HepG2 (cell line): ENCODE measurements around the gene TARM1. TPM values are rescaled to one million over a fixed set of nuclear protein-coding genes. Genes with fewer than 3 reads are reported as not detected.

Experiments used
- DNMT3B ChIP-seq: conservative IDR thresholded peaks from 2 replicates; pipeline ENCODE4 v1.6.1; 2016; ENCODE audit warnings: missing biosample characterization, control low read depth
- ETV5 ChIP-seq: IDR thresholded peaks from 2 replicates; pipeline ENCODE4 v1.6.1; 2018; ENCODE audit warnings: missing biosample characterization, missing genetic modification reagents, inconsistent platforms, borderline replicate concordance
- MTA3 ChIP-seq: sonication (generic); formaldehyde crosslinking; IDR thresholded peaks from 2 replicates; pipeline ENCODE4 v1.4.0; 2020; ENCODE audit warnings: missing genetic modification reagents
- NCOR1 ChIP-seq: fragments of 200-600 bp; sonication (generic); IDR thresholded peaks from 2 replicates; pipeline ENCODE4 v1.7.0; 2017; ENCODE audit warnings: antibody characterized with exemption, low read length, borderline replicate concordance
- SAFB2 ChIP-seq: sonication (generic); formaldehyde crosslinking; IDR thresholded peaks from 2 replicates; pipeline ENCODE4 v1.5.1; 2020; ENCODE audit warnings: missing genetic modification reagents, low read depth, mild to moderate bottlenecking, borderline replicate concordance
- SNAI1 ChIP-seq: sonication (generic); formaldehyde crosslinking; IDR thresholded peaks from 2 replicates; pipeline ENCODE4 v1.5.0; 2020; ENCODE audit warnings: mild to moderate bottlenecking, missing genetic modification reagents, borderline replicate concordance
- SP1 ChIP-seq, 2 experiments: fragments of 450-650 bp in 1 of 2; sonication (generic) in 1 of 2; formaldehyde crosslinking in 1 of 2; IDR thresholded peaks; 2 replicates each; pipeline versions ENCODE4 v1.4.0 to v1.6.1; 2016 to 2020; ENCODE audit warnings: missing genetic modification reagents in 1 of 2
- TBX2 ChIP-seq: sonication (generic); formaldehyde crosslinking; IDR thresholded peaks from 2 replicates; pipeline ENCODE4 v1.5.0; 2020; ENCODE audit warnings: missing genetic modification reagents, mild to moderate bottlenecking, borderline replicate concordance
- TEAD3 ChIP-seq: optimal IDR thresholded peaks from 2 replicates; pipeline ENCODE3; 2016; ENCODE audit warnings: borderline replicate concordance
- ZC3H13 ChIP-seq: sonication (generic); formaldehyde crosslinking; IDR thresholded peaks from 2 replicates; pipeline ENCODE4 v1.8.1; 2023; ENCODE audit warnings: mild to moderate bottlenecking, missing genetic modification reagents, moderate library complexity
- ZEB1 ChIP-seq: IDR thresholded peaks from 2 replicates; pipeline ENCODE4 v1.6.1; 2012; ENCODE audit warnings: mild to moderate bottlenecking, low read depth, inconsistent platforms; ENCODE audit not compliant: insufficient replicate concordance
- ZNF207 ChIP-seq: fragments of 450-650 bp; IDR thresholded peaks from 2 replicates; pipeline ENCODE4 v1.6.1; 2016; ENCODE audit warnings: antibody characterized with exemption, borderline replicate concordance
- ZNF280B ChIP-seq: sonication (generic); formaldehyde crosslinking; IDR thresholded peaks from 2 replicates; pipeline ENCODE4 v1.5.0; 2020; ENCODE audit warnings: missing genetic modification reagents, mild to moderate bottlenecking, borderline replicate concordance
- ZNF333 ChIP-seq: sonication (generic); formaldehyde crosslinking; IDR thresholded peaks from 2 replicates; pipeline ENCODE4 v1.4.0; 2020; ENCODE audit warnings: mild to moderate bottlenecking, missing genetic modification reagents, borderline replicate concordance
- ZNF570 ChIP-seq: sonication (generic); formaldehyde crosslinking; IDR thresholded peaks from 2 replicates; pipeline ENCODE4 v1.4.0; 2020; ENCODE audit warnings: mild to moderate bottlenecking, missing genetic modification reagents, borderline replicate concordance
- polyA plus RNA-seq, 8 experiments: library from polyadenylated mRNA; depleted of rRNA in 3 of 8; stranded (reverse) in 7 of 8; unstranded in 1 of 8; fragments of >200 nt; fragmentation: Illumina TruSeq in 4 of 8; extraction: Trizol in 4 of 8; gene quantifications; 2 replicates each; pipeline versions ENCODE4 v1.2.1 to v1.2.3, GENCODE V29; 2011 to 2016; ENCODE audit warnings: low read depth in 4 of 8, missing spikeins in 1 of 8, mixed read lengths in 1 of 8; ENCODE audit not compliant: insufficient read depth in 1 of 8
- total RNA-seq, 5 experiments: library from RNA; depleted of rRNA; stranded (reverse); fragments of >200 nt; fragmentation: Illumina TruSeq; extraction: Trizol; gene quantifications; 2 replicates each; pipeline ENCODE4 v1.2.3, GENCODE V29; 2016; ENCODE audit warnings: low read depth in 1 of 5
- TF ChIP-seq, protein P1 (sequence below): sonication (generic); formaldehyde crosslinking; IDR thresholded peaks from 2 replicates; pipeline ENCODE4 v1.9.0; 2021; ENCODE audit warnings: mild to moderate bottlenecking, missing genetic modification reagents
- TF ChIP-seq, protein P2 (sequence below): sonication (generic); formaldehyde crosslinking; IDR thresholded peaks from 2 replicates; pipeline ENCODE4 v1.4.0; 2020; ENCODE audit warnings: mild to moderate bottlenecking, missing genetic modification reagents
- TF ChIP-seq, protein P3 (sequence below): sonication (generic); formaldehyde crosslinking; IDR thresholded peaks from 2 replicates; pipeline ENCODE4 v1.4.0; 2020; ENCODE audit warnings: missing genetic modification reagents

TARM1 gene
- total and polyA plus RNA-seq, 2 of the 13 experiments (the other 11 are each of a cell fraction or from before 2014, with no cell fraction given) = not detected

DNA sequence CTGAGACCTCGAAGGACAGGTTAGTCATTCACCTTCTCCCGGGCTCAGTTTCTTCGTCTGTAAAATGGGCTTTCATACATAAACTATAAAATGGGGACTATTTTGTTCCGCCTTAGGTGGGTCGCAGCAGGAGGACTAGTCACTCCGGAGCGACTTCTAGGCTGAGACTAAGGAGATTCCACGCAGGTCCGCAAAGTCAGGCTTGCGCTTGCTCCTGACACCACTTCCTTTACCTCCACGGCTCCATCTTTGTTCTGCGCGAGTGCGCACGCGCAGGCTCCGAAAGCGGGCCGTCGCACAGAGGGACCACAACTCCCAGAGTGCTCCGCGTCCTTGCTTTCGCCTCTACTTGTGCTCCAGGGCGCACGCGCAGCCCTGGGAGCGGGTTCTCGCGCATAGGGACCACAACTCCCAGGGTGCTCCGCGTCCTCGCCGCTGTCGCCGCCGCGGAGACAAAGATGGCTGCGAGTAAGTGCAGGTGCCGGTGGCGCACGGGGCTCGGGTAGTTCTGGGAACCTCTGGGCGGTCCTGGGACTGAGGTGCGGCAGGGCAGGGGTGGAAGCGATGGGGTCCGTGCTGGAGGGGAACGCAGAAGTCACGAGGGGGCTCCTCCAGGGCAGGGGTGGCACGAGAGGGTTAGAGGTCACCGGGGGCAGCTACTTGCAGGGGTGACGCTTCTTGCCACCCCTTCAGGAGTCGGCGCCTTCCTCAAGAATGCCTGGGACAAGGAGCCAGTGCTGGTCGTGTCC is 21.4 kb upstream of the TARM1 start, which contains the start of gene NDUFA3 (continued):
- TF ChIP-seq MTA3 (CRISPR knock-in tag) (no peak), SAFB2 (CRISPR knock-in tag) (no peak), ZEB1 (no peak), TBX2 (CRISPR knock-in tag) (no peak), ZNF280B (peak; percentile 92), SNAI1 (no peak), ZNF333 (CRISPR knock-in tag) (no peak; the same call in 1 of the 2 replicates), DNMT3B (CRISPR knock-in tag) (no peak), NCOR1 (no peak), ZNF570 (CRISPR knock-in tag) (no peak), SP1 (IDR thresholded peaks at IDR 0.05) (no peak), SP1 (CRISPR knock-in tag; IDR thresholded peaks at IDR 0.05) (no peak), ZNF207 (no peak), ETV5 (CRISPR knock-in tag) (no peak; the same call in 1 of the 2 replicates), ZC3H13 (0 out of 2 replicates have a peak, but pooled peaks have one; percentile 64), TEAD3 (CRISPR knock-in tag) (peak; percentile 33)
- TF ChIP-seq, protein P1, sequence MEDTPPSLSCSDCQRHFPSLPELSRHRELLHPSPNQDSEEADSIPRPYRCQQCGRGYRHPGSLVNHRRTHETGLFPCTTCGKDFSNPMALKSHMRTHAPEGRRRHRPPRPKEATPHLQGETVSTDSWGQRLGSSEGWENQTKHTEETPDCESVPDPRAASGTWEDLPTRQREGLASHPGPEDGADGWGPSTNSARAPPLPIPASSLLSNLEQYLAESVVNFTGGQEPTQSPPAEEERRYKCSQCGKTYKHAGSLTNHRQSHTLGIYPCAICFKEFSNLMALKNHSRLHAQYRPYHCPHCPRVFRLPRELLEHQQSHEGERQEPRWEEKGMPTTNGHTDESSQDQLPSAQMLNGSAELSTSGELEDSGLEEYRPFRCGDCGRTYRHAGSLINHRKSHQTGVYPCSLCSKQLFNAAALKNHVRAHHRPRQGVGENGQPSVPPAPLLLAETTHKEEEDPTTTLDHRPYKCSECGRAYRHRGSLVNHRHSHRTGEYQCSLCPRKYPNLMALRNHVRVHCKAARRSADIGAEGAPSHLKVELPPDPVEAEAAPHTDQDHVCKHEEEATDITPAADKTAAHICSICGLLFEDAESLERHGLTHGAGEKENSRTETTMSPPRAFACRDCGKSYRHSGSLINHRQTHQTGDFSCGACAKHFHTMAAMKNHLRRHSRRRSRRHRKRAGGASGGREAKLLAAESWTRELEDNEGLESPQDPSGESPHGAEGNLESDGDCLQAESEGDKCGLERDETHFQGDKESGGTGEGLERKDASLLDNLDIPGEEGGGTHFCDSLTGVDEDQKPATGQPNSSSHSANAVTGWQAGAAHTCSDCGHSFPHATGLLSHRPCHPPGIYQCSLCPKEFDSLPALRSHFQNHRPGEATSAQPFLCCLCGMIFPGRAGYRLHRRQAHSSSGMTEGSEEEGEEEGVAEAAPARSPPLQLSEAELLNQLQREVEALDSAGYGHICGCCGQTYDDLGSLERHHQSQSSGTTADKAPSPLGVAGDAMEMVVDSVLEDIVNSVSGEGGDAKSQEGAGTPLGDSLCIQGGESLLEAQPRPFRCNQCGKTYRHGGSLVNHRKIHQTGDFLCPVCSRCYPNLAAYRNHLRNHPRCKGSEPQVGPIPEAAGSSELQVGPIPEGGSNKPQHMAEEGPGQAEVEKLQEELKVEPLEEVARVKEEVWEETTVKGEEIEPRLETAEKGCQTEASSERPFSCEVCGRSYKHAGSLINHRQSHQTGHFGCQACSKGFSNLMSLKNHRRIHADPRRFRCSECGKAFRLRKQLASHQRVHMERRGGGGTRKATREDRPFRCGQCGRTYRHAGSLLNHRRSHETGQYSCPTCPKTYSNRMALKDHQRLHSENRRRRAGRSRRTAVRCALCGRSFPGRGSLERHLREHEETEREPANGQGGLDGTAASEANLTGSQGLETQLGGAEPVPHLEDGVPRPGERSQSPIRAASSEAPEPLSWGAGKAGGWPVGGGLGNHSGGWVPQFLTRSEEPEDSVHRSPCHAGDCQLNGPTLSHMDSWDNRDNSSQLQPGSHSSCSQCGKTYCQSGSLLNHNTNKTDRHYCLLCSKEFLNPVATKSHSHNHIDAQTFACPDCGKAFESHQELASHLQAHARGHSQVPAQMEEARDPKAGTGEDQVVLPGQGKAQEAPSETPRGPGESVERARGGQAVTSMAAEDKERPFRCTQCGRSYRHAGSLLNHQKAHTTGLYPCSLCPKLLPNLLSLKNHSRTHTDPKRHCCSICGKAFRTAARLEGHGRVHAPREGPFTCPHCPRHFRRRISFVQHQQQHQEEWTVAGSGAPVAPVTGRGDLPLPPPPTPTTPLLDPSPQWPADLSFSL (CRISPR knock-in tag) = no peak
- TF ChIP-seq, protein P2, sequence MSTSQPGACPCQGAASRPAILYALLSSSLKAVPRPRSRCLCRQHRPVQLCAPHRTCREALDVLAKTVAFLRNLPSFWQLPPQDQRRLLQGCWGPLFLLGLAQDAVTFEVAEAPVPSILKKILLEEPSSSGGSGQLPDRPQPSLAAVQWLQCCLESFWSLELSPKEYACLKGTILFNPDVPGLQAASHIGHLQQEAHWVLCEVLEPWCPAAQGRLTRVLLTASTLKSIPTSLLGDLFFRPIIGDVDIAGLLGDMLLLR (CRISPR knock-in tag) = peak; percentile 57; the same call in 1 of the 2 replicates
- TF ChIP-seq, protein P3, sequence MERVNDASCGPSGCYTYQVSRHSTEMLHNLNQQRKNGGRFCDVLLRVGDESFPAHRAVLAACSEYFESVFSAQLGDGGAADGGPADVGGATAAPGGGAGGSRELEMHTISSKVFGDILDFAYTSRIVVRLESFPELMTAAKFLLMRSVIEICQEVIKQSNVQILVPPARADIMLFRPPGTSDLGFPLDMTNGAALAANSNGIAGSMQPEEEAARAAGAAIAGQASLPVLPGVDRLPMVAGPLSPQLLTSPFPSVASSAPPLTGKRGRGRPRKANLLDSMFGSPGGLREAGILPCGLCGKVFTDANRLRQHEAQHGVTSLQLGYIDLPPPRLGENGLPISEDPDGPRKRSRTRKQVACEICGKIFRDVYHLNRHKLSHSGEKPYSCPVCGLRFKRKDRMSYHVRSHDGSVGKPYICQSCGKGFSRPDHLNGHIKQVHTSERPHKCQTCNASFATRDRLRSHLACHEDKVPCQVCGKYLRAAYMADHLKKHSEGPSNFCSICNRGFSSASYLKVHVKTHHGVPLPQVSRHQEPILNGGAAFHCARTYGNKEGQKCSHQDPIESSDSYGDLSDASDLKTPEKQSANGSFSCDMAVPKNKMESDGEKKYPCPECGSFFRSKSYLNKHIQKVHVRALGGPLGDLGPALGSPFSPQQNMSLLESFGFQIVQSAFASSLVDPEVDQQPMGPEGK = no peak
